HepG2 (cell line): ENCODE results near the gene RABGAP1. TPM values are rescaled to one million over a fixed set of nuclear protein-coding genes. Genes with fewer than 3 reads are reported as not detected.
A peak's percentile ranks its signal among the peaks of the same experiment; 100 is the strongest.

Source experiments
- BHLHE40 ChIP-seq: IDR thresholded peaks from 2 replicates; pipeline ENCODE4 v1.6.1; 2011; ENCODE audit warnings: low read length, improper control_type of control experiment
- CREM ChIP-seq, 2 experiments: sonication (generic) in 1 of 2; formaldehyde crosslinking in 1 of 2; IDR thresholded peaks; 2 replicates each; pipeline versions ENCODE4 v1.4.0 to v1.6.1; 2016 to 2020; ENCODE audit warnings: antibody characterized with exemption in 1 of 2, mild to moderate bottlenecking in 1 of 2, missing genetic modification reagents in 1 of 2
- DMAP1 ChIP-seq: IDR thresholded peaks from 2 replicates; pipeline ENCODE4 v1.6.1; 2016
- HMG20A ChIP-seq: IDR thresholded peaks from 2 replicates; pipeline ENCODE4 v1.6.1; 2016; ENCODE audit warnings: borderline replicate concordance
- KAT7 ChIP-seq: IDR thresholded peaks from 2 replicates; pipeline ENCODE4 v1.6.1; 2018; ENCODE audit warnings: borderline replicate concordance, missing compliant biosample characterization
- NKX3-1 ChIP-seq: sonication (generic); formaldehyde crosslinking; IDR thresholded peaks from 2 replicates; pipeline ENCODE4 v1.5.0; 2020; ENCODE audit warnings: missing genetic modification reagents
- NR2F2 ChIP-seq: IDR thresholded peaks from 2 replicates; pipeline ENCODE4 v1.6.1; 2012; ENCODE audit warnings: low read depth, inconsistent platforms, borderline replicate concordance
- SNAI1 ChIP-seq: sonication (generic); formaldehyde crosslinking; IDR thresholded peaks from 2 replicates; pipeline ENCODE4 v1.5.0; 2020; ENCODE audit warnings: mild to moderate bottlenecking, missing genetic modification reagents, borderline replicate concordance
- SOX5 ChIP-seq: IDR thresholded peaks from 2 replicates; pipeline ENCODE4 v1.6.1; 2016; ENCODE audit warnings: borderline replicate concordance
- ZNF180 ChIP-seq: sonication (generic); formaldehyde crosslinking; IDR thresholded peaks from 2 replicates; pipeline ENCODE4 v1.4.0; 2020; ENCODE audit warnings: low read depth, missing genetic modification reagents, borderline replicate concordance
- polyA plus RNA-seq, 8 experiments: library from polyadenylated mRNA; depleted of rRNA in 3 of 8; stranded (reverse) in 7 of 8; unstranded in 1 of 8; fragments of >200 nt; fragmentation: Illumina TruSeq in 4 of 8; extraction: Trizol in 4 of 8; gene quantifications; 2 replicates each; pipeline versions ENCODE4 v1.2.1 to v1.2.3, GENCODE V29; 2011 to 2016; ENCODE audit warnings: low read depth in 4 of 8, missing spikeins in 1 of 8, mixed read lengths in 1 of 8; ENCODE audit not compliant: insufficient read depth in 1 of 8
- total RNA-seq, 5 experiments: library from RNA; depleted of rRNA; stranded (reverse); fragments of >200 nt; fragmentation: Illumina TruSeq; extraction: Trizol; gene quantifications; 2 replicates each; pipeline ENCODE4 v1.2.3, GENCODE V29; 2016; ENCODE audit warnings: low read depth in 1 of 5
- TF ChIP-seq, protein P1 (sequence below): sonication (generic); formaldehyde crosslinking; IDR thresholded peaks from 2 replicates; pipeline ENCODE4 v1.4.0; 2020; ENCODE audit warnings: mild to moderate bottlenecking, low read depth, missing genetic modification reagents
- TF ChIP-seq, protein P2 (sequence below): IDR thresholded peaks from 2 replicates; pipeline ENCODE4 v1.6.1; 2016; ENCODE audit warnings: missing compliant biosample characterization, missing genetic modification reagents, borderline replicate concordance
- TF ChIP-seq, protein P3 (sequence below): sonication (generic); formaldehyde crosslinking; IDR thresholded peaks from 2 replicates; pipeline ENCODE4 v1.4.0; 2020; ENCODE audit warnings: missing genetic modification reagents
- TF ChIP-seq, protein P4 (sequence below): sonication (generic); formaldehyde crosslinking; IDR thresholded peaks from 2 replicates; pipeline ENCODE4 v1.9.0; 2021; ENCODE audit warnings: mild to moderate bottlenecking, missing genetic modification reagents
- TF ChIP-seq, protein P5 (sequence below): IDR thresholded peaks from 2 replicates; pipeline ENCODE4 v1.6.1; 2012; ENCODE audit warnings: low read depth, low read length, improper control_type of control experiment

RABGAP1 gene
- total and polyA plus RNA-seq, 2 of the 13 experiments (the other 11 are each of a cell fraction or from before 2014, with no cell fraction given): 19.1 to 19.3 TPM

DNA sequence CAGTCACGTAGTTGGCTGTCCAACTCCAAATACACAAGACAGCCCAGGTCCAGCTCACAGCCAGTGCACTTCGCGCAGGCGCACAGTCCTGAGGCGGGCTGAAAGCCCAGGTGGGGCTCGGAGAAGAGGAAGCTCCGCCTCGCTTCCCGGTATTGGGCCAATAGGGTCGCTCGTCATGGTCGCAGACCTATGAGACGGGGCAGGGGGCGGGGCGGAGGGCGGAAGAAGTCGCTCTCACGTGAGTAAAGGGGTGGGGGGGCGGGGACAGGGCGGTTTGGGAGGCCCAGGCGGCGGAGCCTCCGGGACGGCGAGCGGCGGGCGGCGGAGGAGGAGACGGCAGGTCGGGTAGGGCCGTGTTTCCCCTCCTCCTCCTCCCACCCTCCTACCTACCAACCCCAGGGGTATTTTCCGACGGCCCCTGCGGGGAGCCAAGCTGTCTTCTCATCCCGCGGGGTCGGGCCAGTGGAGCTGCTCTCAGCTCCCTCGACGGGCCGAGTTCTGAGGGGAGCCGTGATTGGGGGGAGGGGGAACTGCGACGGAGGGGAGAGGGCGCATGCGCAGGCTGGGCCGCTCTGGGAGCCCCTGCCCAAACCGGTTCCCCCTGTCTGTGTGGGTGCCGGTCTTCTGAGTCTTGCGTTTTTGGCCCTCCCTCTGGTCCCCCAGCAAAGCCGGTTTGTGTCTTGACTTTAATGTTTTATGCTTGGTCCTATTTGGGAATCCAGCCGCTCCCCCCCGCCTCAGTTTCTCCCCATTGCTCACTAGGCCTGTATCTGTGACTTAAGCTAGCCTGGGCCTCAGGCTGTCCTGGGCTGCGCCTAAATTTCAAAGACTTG, at the start of gene RABGAP1 (continued):
- TF ChIP-seq, protein P1, sequence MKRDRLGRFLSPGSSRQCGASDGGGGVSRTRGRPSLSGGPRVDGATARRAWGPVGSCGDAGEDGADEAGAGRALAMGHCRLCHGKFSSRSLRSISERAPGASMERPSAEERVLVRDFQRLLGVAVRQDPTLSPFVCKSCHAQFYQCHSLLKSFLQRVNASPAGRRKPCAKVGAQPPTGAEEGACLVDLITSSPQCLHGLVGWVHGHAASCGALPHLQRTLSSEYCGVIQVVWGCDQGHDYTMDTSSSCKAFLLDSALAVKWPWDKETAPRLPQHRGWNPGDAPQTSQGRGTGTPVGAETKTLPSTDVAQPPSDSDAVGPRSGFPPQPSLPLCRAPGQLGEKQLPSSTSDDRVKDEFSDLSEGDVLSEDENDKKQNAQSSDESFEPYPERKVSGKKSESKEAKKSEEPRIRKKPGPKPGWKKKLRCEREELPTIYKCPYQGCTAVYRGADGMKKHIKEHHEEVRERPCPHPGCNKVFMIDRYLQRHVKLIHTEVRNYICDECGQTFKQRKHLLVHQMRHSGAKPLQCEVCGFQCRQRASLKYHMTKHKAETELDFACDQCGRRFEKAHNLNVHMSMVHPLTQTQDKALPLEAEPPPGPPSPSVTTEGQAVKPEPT (CRISPR knock-in tag): no peak
- TF ChIP-seq NKX3-1 (CRISPR knock-in tag) (0 out of 2 replicates have a peak, but pooled peaks have one; percentile 31), SNAI1 (peak; percentile 58; the same call in 1 of the 2 replicates), ZNF180 (no peak), KAT7 (peak; percentile 72), SOX5 (CRISPR knock-in tag) (0 out of 2 replicates have a peak, but pooled peaks have one; percentile 7), CREM (IDR thresholded peaks at IDR 0.05) (peak; percentile 54; the same call in 1 of the 2 replicates), CREM (CRISPR knock-in tag; IDR thresholded peaks at IDR 0.05) (no peak), BHLHE40 (peak; percentile 92), NR2F2 (no peak), HMG20A (CRISPR knock-in tag) (no peak), DMAP1 (peak; percentile 70; the same call in 1 of the 2 replicates)
- TF ChIP-seq, protein P2, sequence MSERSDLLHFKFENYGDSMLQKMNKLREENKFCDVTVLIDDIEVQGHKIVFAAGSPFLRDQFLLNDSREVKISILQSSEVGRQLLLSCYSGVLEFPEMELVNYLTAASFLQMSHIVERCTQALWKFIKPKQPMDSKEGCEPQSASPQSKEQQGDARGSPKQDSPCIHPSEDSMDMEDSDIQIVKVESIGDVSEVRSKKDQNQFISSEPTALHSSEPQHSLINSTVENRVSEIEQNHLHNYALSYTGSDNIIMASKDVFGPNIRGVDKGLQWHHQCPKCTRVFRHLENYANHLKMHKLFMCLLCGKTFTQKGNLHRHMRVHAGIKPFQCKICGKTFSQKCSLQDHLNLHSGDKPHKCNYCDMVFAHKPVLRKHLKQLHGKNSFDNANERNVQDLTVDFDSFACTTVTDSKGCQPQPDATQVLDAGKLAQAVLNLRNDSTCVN (CRISPR knock-in tag): no peak
- TF ChIP-seq, protein P3, sequence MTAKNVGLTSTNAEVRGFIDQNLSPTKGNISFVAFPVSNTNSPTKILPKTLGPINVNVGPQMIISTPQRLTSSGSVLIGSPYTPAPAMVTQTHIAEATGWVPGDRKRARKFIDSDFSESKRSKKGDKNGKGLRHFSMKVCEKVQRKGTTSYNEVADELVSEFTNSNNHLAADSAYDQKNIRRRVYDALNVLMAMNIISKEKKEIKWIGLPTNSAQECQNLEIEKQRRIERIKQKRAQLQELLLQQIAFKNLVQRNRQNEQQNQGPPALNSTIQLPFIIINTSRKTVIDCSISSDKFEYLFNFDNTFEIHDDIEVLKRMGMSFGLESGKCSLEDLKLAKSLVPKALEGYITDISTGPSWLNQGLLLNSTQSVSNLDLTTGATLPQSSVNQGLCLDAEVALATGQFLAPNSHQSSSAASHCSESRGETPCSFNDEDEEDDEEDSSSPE (CRISPR knock-in tag): 0 out of 2 replicates have a peak, but pooled peaks have one; percentile 30
- TF ChIP-seq, protein P4, sequence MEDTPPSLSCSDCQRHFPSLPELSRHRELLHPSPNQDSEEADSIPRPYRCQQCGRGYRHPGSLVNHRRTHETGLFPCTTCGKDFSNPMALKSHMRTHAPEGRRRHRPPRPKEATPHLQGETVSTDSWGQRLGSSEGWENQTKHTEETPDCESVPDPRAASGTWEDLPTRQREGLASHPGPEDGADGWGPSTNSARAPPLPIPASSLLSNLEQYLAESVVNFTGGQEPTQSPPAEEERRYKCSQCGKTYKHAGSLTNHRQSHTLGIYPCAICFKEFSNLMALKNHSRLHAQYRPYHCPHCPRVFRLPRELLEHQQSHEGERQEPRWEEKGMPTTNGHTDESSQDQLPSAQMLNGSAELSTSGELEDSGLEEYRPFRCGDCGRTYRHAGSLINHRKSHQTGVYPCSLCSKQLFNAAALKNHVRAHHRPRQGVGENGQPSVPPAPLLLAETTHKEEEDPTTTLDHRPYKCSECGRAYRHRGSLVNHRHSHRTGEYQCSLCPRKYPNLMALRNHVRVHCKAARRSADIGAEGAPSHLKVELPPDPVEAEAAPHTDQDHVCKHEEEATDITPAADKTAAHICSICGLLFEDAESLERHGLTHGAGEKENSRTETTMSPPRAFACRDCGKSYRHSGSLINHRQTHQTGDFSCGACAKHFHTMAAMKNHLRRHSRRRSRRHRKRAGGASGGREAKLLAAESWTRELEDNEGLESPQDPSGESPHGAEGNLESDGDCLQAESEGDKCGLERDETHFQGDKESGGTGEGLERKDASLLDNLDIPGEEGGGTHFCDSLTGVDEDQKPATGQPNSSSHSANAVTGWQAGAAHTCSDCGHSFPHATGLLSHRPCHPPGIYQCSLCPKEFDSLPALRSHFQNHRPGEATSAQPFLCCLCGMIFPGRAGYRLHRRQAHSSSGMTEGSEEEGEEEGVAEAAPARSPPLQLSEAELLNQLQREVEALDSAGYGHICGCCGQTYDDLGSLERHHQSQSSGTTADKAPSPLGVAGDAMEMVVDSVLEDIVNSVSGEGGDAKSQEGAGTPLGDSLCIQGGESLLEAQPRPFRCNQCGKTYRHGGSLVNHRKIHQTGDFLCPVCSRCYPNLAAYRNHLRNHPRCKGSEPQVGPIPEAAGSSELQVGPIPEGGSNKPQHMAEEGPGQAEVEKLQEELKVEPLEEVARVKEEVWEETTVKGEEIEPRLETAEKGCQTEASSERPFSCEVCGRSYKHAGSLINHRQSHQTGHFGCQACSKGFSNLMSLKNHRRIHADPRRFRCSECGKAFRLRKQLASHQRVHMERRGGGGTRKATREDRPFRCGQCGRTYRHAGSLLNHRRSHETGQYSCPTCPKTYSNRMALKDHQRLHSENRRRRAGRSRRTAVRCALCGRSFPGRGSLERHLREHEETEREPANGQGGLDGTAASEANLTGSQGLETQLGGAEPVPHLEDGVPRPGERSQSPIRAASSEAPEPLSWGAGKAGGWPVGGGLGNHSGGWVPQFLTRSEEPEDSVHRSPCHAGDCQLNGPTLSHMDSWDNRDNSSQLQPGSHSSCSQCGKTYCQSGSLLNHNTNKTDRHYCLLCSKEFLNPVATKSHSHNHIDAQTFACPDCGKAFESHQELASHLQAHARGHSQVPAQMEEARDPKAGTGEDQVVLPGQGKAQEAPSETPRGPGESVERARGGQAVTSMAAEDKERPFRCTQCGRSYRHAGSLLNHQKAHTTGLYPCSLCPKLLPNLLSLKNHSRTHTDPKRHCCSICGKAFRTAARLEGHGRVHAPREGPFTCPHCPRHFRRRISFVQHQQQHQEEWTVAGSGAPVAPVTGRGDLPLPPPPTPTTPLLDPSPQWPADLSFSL: no peak
- TF ChIP-seq, protein P5, sequence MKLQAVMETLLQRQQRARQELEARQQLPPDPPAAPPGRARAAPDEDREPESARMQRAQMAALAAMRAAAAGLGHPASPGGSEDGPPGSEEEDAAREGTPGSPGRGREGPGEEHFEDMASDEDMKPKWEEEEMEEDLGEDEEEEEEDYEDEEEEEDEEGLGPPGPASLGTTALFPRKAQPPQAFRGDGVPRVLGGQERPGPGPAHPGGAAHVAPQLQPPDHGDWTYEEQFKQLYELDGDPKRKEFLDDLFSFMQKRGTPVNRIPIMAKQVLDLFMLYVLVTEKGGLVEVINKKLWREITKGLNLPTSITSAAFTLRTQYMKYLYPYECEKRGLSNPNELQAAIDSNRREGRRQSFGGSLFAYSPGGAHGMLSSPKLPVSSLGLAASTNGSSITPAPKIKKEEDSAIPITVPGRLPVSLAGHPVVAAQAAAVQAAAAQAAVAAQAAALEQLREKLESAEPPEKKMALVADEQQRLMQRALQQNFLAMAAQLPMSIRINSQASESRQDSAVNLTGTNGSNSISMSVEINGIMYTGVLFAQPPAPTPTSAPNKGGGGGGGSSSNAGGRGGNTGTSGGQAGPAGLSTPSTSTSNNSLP: no peak
